Astrocyte of the cerebellum (primary cell): Measurements from ENCODE around the gene MTHFSD.

Source experiments
- DNase-seq: peaks from one replicate; pipeline ENCODE4 v3.0.0-alpha.2; 2011; ENCODE audit warnings: low read depth
- H3K4me3 ChIP-seq: 2 replicates; pipeline ENCODE4 v1.5.1; 2011; ENCODE audit warnings: mild to moderate bottlenecking, low read depth, low read length, moderate library complexity
- CTCF ChIP-seq: IDR thresholded peaks from 2 replicates; pipeline ENCODE4 v1.5.1; 2012; ENCODE audit warnings: low read length, low read depth, moderate library complexity, mild to moderate bottlenecking; ENCODE audit errors: missing control alignments
- in situ Hi-C: cut with HindIII; loops from 2 replicates; pipeline ENCODE4 v1.10.0; 2017; ENCODE audit warnings: low sequenced_read_pairs

The MTHFSD gene

DNA sequence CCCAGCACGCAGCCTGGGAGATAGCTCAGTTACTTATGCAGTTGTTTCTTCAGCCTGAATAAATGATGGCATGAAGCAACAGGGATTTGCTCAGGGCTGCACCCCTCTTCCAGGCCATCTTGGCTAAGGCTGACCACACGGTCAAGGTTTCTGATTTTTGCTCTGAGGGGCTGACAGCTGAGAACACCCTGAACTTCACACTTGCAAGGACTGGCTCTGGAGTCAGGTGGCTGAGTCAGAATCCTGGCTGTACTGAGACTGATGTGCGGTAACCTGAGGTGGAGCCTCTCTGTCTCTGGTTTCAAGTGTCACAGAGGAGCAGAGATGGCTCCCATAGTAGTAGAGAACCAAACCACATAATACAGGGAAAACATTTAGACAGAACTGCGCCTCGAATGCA lies 4.8 kb downstream of the MTHFSD start:
- TF ChIP-seq CTCF, result no peak
- no peak overlapping the region for H3K4me3 ChIP-seq
- DNase-seq, result no peak
- in situ Hi-C loops, result loop anchor here (25.0 kb wide), 2 partner anchors 487 to 712 kb away; no protein-coding TSS in a partner anchor

GRCh38 chr16:86549893-86550190 lies 5.2 kb downstream of the MTHFSD start:
- in situ Hi-C loops, result loop anchor here (25.0 kb wide), 2 partner anchors 487 to 712 kb away; no protein-coding TSS in a partner anchor
- no peak overlapping the region for H3K4me3 ChIP-seq
- TF ChIP-seq CTCF, result no peak
- no peak for DNase-seq

DNA sequence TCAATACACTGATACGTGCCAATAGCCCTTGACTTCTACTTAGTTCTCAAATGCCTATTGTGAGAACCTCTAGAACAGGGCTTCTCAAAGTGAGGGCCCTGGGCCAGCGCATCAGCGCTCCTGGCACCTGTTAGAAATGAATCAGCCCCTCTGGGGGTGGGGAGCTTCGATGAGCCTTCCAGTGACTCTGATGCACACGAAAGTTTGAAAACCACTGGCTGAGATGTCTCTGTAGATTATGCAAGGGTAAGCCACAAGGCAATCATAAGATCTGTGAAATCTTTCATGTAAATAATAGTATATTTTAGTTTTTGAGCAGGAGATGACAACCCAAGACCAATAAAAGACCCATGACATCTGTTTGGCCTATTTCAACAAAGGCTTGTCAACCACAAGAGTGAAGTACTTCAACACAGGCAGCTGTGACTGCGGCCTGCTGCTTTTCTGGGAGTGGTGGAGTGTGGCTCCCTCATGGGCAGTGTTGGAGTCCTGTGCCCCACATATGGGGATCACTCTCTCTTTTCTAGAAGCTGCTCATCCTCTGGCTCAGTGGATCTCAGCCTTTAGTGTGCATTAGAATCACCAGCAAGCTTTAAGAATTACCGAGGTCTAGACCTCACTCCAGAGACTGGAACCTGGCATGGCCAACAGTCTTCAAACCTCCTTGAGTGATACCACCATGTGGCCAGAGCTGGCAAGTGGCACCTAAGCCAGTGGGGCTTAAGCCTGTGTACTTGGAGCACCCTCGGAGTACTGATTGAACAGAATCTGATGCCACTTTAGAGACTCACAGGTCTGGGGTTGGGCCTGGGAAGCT lies 5.8 kb downstream of the MTHFSD start:
- no peak for TF ChIP-seq CTCF
- no peak for DNase-seq
- in situ Hi-C loops, result no loop called here
- no peak overlapping the region for H3K4me3 ChIP-seq

GRCh38 chr16:86547286-86547685 lies 7.7 kb downstream of the MTHFSD start:
- H3K4me3 ChIP-seq, result no peak overlapping the region
- DNase-seq, result no peak
- no peak for TF ChIP-seq CTCF
- in situ Hi-C loops, result no loop called here

- DNase-seq, result no peak
- TF ChIP-seq CTCF, result no peak
- in situ Hi-C loops, result no loop called here
- no peak overlapping the region for H3K4me3 ChIP-seq
These were observed 8.4 kb downstream of the MTHFSD start for GRCh38 chr16:86546638-86547013.

GRCh38 chr16:86545954-86546637 lies 8.9 kb downstream of the MTHFSD start:
- H3K4me3 ChIP-seq, result no peak overlapping the region
- in situ Hi-C loops, result no loop called here
- TF ChIP-seq CTCF, result no peak
- DNase-seq, result no peak
